Measurements from ENCODE around the gene KCNAB1.

Gene KCNAB1

GRCh38 chr3:156317462-156318074 is 197.2 kb downstream of the KCNAB1 start:
- no peak for DNase-seq (ENCODE audit: low read depth, low spot score)

- DNase-seq (ENCODE audit: low read depth, low spot score) = no peak
These were observed 201.6 kb downstream of the KCNAB1 start for GRCh38 chr3:156321945-156322344.

- DNase-seq (ENCODE audit: low read depth, low spot score) = no peak
These were observed 203.1 kb downstream of the KCNAB1 start for GRCh38 chr3:156323466-156323865.

GRCh38 chr3:156330415-156330814 is 210.0 kb downstream of the KCNAB1 start:
- no peak for DNase-seq (ENCODE audit: low read depth, low spot score)

- DNase-seq (ENCODE audit: low read depth, low spot score) = no peak
These were observed 211.9 kb downstream of the KCNAB1 start for GRCh38 chr3:156332304-156332703.

GRCh38 chr3:156334841-156335545 is 214.6 kb downstream of the KCNAB1 start:
- DNase-seq (ENCODE audit: low read depth, low spot score) = no peak

GRCh38 chr3:156339491-156339890 is 219.1 kb downstream of the KCNAB1 start:
- DNase-seq (ENCODE audit: low read depth, low spot score) = no peak

GRCh38 chr3:156341332-156341731 is 221.0 kb downstream of the KCNAB1 start:
- DNase-seq (ENCODE audit: low read depth, low spot score) = no peak

GRCh38 chr3:156341831-156342416 is 221.5 kb downstream of the KCNAB1 start:
- no peak for DNase-seq (ENCODE audit: low read depth, low spot score)

GRCh38 chr3:156344215-156344614 is 223.8 kb downstream of the KCNAB1 start:
- no peak for DNase-seq (ENCODE audit: low read depth, low spot score)

GRCh38 chr3:156349111-156349510 is 228.7 kb downstream of the KCNAB1 start:
- no peak for DNase-seq (ENCODE audit: low read depth, low spot score)

GRCh38 chr3:156349978-156350377 is 229.6 kb downstream of the KCNAB1 start:
- DNase-seq (ENCODE audit: low read depth, low spot score) = no peak

GRCh38 chr3:156350781-156351180 is 230.4 kb downstream of the KCNAB1 start:
- no peak for DNase-seq (ENCODE audit: low read depth, low spot score)

- DNase-seq (ENCODE audit: low read depth, low spot score) = no peak
These were observed 231.4 kb downstream of the KCNAB1 start for GRCh38 chr3:156351783-156352182.

- no peak for DNase-seq (ENCODE audit: low read depth, low spot score)
These were observed 232.3 kb downstream of the KCNAB1 start for GRCh38 chr3:156352728-156353127.

- no peak for DNase-seq (ENCODE audit: low read depth, low spot score)
These were observed 233.2 kb downstream of the KCNAB1 start for GRCh38 chr3:156353563-156353962.

GRCh38 chr3:156356537-156357363 is 236.4 kb downstream of the KCNAB1 start:
- no peak for DNase-seq (ENCODE audit: low read depth, low spot score)

GRCh38 chr3:156358232-156358631 is 237.9 kb downstream of the KCNAB1 start:
- no peak for DNase-seq (ENCODE audit: low read depth, low spot score)

GRCh38 chr3:156359368-156359767 is 239.0 kb downstream of the KCNAB1 start:
- DNase-seq (ENCODE audit: low read depth, low spot score) = no peak

- no peak for DNase-seq (ENCODE audit: low read depth, low spot score)
These were observed 239.7 kb downstream of the KCNAB1 start for GRCh38 chr3:156360083-156360482.

GRCh38 chr3:156360963-156361362 is 240.6 kb downstream of the KCNAB1 start:
- no peak for DNase-seq (ENCODE audit: low read depth, low spot score)

- no peak for DNase-seq (ENCODE audit: low read depth, low spot score)
These were observed 246.2 kb downstream of the KCNAB1 start for GRCh38 chr3:156366559-156366958.
